HCT116 (cell line): Measurements from ENCODE around the gene ZNF660. TPM values are rescaled to one million over a fixed set of nuclear protein-coding genes. Genes with fewer than 3 reads are reported as not detected.

Experiments
- ATAC-seq: fragments of 200-7000 bp; cut with Tn5 transposase; 2 replicates; pipeline ENCODE4 v1.9.1; 2020; ENCODE audit warnings: mild to moderate bottlenecking, moderate library complexity
- BruUV-seq: library from RNA; stranded (reverse); fragments of 400-500 nt; replicated peaks from 2 replicates; lab custom pipeline; 2021; lab: Mats Ljungman, UMichigan
- CTCF ChIA-PET: fragments of 300-600 bp; sonication (Branson Sonifier 250); formaldehyde crosslinking; loops from one replicate; lab custom pipeline; 2021; ENCODE audit warnings: antibody characterized with exemption; lab: Charles Lee
- POLR2A ChIA-PET: fragments of 300-600, 350-600 bp; sonication (Branson Sonifier 250); formaldehyde crosslinking; loops from one replicate; lab custom pipeline; 2021; ENCODE audit warnings: antibody characterized with exemption; lab: Charles Lee
- RAD21 ChIA-PET, 2 experiments: fragments of 300-600 bp; sonication (Branson Sonifier 250); formaldehyde crosslinking; loops; one replicate each; lab custom pipeline; 2023; ENCODE audit warnings: low total read pairs in 2 of 2; ENCODE audit not compliant: uncharacterized antibody in 2 of 2, unreplicated experiment in 2 of 2, low non-redundant PET in 1 of 2; lab: Charles Lee
- DNase-seq: peaks from one replicate; pipeline ENCODE4 v3.0.0-alpha.2; 2010; ENCODE audit warnings: low read depth, low spot score
- H2AFZ ChIP-seq: fragments of 200-600 bp; shearing (Covaris generic), sonication (generic); 2 replicates; pipeline ENCODE4 v1.6.1; 2017; ENCODE audit warnings: low read depth, mixed run types, mixed read lengths, antibody characterized with exemption, low read length; ENCODE audit not compliant: poor library complexity, severe bottlenecking
- H3K27ac ChIP-seq: 2 replicates; pipeline ENCODE4 v1.5.1; 2012; ENCODE audit warnings: low read depth, low read length
- H3K27me3 ChIP-seq: fragments of 200-600 bp; sonication (generic); 2 replicates; pipeline ENCODE4 v1.6.1; 2016; ENCODE audit warnings: mixed run types, low read length, mixed read lengths; ENCODE audit not compliant: insufficient read depth
- H3K36me3 ChIP-seq, 2 experiments: fragments of 200-500 bp in 1 of 2; fragments of 200-600 bp in 1 of 2; sonication (Bioruptor generic) in 1 of 2; sonication (generic) in 1 of 2; 2 replicates each; pipeline versions ENCODE4 v1.5.1 to v1.6.1; 2014 to 2016; ENCODE audit warnings: low read length in 2 of 2, inconsistent platforms in 1 of 2, mixed read lengths in 1 of 2, mixed run types in 1 of 2; ENCODE audit not compliant: insufficient read depth in 2 of 2, control insufficient read depth in 1 of 2
- H3K4me1 ChIP-seq, 2 experiments: fragments of 200-600 bp in 1 of 2; sonication (generic) in 1 of 2; 2 replicates each; pipeline versions ENCODE4 v1.5.1 to v1.6.1; 2012 to 2017; ENCODE audit warnings: low read length in 2 of 2, inconsistent platforms in 1 of 2, mild to moderate bottlenecking in 1 of 2, mixed read lengths in 1 of 2, mixed run types in 1 of 2, moderate library complexity in 1 of 2; ENCODE audit not compliant: insufficient read depth in 2 of 2, control insufficient read depth in 1 of 2
- H3K4me2 ChIP-seq: fragments of 200-600 bp; sonication (generic); 2 replicates; pipeline ENCODE4 v1.6.1; 2017; ENCODE audit warnings: mixed run types, low read length, mixed read lengths
- H3K4me3 ChIP-seq, 2 experiments: fragments of 200-600 bp in 1 of 2; sonication (generic) in 1 of 2; replicated peaks in 1 of 2; 2 replicates each; pipeline ENCODE4 v1.5.1; 2011 to 2016; ENCODE audit warnings: low read length in 2 of 2, control low read depth in 1 of 2, low read depth in 1 of 2, mild to moderate bottlenecking in 1 of 2, mixed read lengths in 1 of 2, mixed run types in 1 of 2
- H3K79me2 ChIP-seq: fragments of 200-600 bp; sonication (generic); 2 replicates; pipeline ENCODE4 v1.6.1; 2017; ENCODE audit warnings: mild to moderate bottlenecking, mixed run types, low read length, moderate library complexity, mixed read lengths; ENCODE audit not compliant: insufficient read depth
- H3K9ac ChIP-seq: fragments of 200-600 bp; sonication (generic); 2 replicates; pipeline ENCODE4 v1.6.1; 2016; ENCODE audit warnings: low read length, mixed read lengths
- H3K9me2 ChIP-seq: fragments of 200-600 bp; sonication (generic), shearing (Covaris generic); 2 replicates; pipeline ENCODE4 v1.6.1; 2017; ENCODE audit warnings: mixed run types, mild to moderate bottlenecking, moderate library complexity; ENCODE audit not compliant: insufficient read depth
- H3K9me3 ChIP-seq, 2 experiments: fragments of 200-500 bp in 1 of 2; fragments of 200-600 bp in 1 of 2; sonication (Bioruptor generic) in 1 of 2; sonication (generic) in 1 of 2; 2 replicates each; pipeline ENCODE4 v1.6.1; 2014 to 2017; ENCODE audit warnings: low read length in 2 of 2, mixed read lengths in 2 of 2, inconsistent platforms in 1 of 2, low read depth in 1 of 2, mild to moderate bottlenecking in 1 of 2, mixed run types in 1 of 2, moderate library complexity in 1 of 2; ENCODE audit not compliant: control insufficient read depth in 1 of 2, insufficient read depth in 1 of 2
- H4K20me1 ChIP-seq: fragments of 200-600 bp; sonication (generic), shearing (Covaris generic); 2 replicates; pipeline ENCODE4 v1.6.1; 2017; ENCODE audit warnings: mixed run types, mild to moderate bottlenecking, moderate library complexity; ENCODE audit not compliant: insufficient read depth
- CBX3 ChIP-seq: IDR thresholded peaks from 2 replicates; pipeline ENCODE4 v1.6.1; 2012; ENCODE audit warnings: low read depth
- CEBPB ChIP-seq: IDR thresholded peaks from 2 replicates; pipeline ENCODE4 v1.6.1; 2012; ENCODE audit warnings: low read depth
- CTCF ChIP-seq, 3 experiments: fragments of 200-600 bp in 1 of 3; sonication (generic) in 1 of 3; IDR thresholded peaks in 2 of 3; conservative IDR thresholded peaks in 1 of 3; 2 replicates each; pipeline ENCODE4 v1.5.1; 2012 to 2017; ENCODE audit warnings: low read depth in 2 of 3, low read length in 2 of 3, antibody characterized with exemption in 1 of 3, borderline replicate concordance in 1 of 3, control low read depth in 1 of 3, mild to moderate bottlenecking in 1 of 3, mixed read lengths in 1 of 3, mixed run types in 1 of 3, moderate library complexity in 1 of 3; ENCODE audit not compliant: insufficient read depth in 1 of 3
- ELF1 ChIP-seq: IDR thresholded peaks from 2 replicates; pipeline ENCODE4 v1.6.1; 2012; ENCODE audit warnings: low read depth, borderline replicate concordance
- EZH2 ChIP-seq: fragments of 200-600 bp; sonication (generic); IDR thresholded peaks from 2 replicates; pipeline ENCODE4 v1.6.1; 2017; ENCODE audit warnings: antibody characterized with exemption, mixed run types
- EZH2phosphoT487 ChIP-seq: fragments of 200-600 bp; IDR thresholded peaks from 2 replicates; pipeline ENCODE4 v1.6.1; 2018; ENCODE audit warnings: antibody characterized with exemption, borderline replicate concordance
- FOSL1 ChIP-seq: IDR thresholded peaks from 2 replicates; pipeline ENCODE4 v1.6.1; 2012; ENCODE audit warnings: low read depth
- JUND ChIP-seq: IDR thresholded peaks from 2 replicates; pipeline ENCODE4 v1.6.1; 2012
- POLR2A ChIP-seq: IDR thresholded peaks from 2 replicates; pipeline ENCODE4 v1.7.0; 2011; ENCODE audit warnings: borderline replicate concordance; ENCODE audit not compliant: insufficient read depth, insufficient read length; ENCODE audit errors: extremely low read depth
- POLR2AphosphoS5 ChIP-seq: IDR thresholded peaks from 2 replicates; pipeline ENCODE4 v1.6.1; 2011; ENCODE audit warnings: mild to moderate bottlenecking, low read depth, low read length, moderate library complexity
- RAD21 ChIP-seq: IDR thresholded peaks from 2 replicates; pipeline ENCODE4 v1.6.1; 2012; ENCODE audit warnings: low read depth, mild to moderate bottlenecking
- REST ChIP-seq: IDR thresholded peaks from 2 replicates; pipeline ENCODE4 v1.6.1; 2012; ENCODE audit warnings: low read depth
- SIN3A ChIP-seq: IDR thresholded peaks from 2 replicates; pipeline ENCODE4 v1.6.1; 2012; ENCODE audit warnings: low read depth
- SP1 ChIP-seq: IDR thresholded peaks from 2 replicates; pipeline ENCODE4 v1.6.1; 2012; ENCODE audit warnings: low read depth
- YY1 ChIP-seq: IDR thresholded peaks from 2 replicates; pipeline ENCODE4 v1.6.1; 2011; ENCODE audit warnings: low read length, low read depth, moderate library complexity, mild to moderate bottlenecking; ENCODE audit not compliant: insufficient replicate concordance; ENCODE audit errors: extremely low read depth
- ZBTB33 ChIP-seq: IDR thresholded peaks from 2 replicates; pipeline ENCODE4 v1.6.1; 2011; ENCODE audit warnings: mild to moderate bottlenecking, low read length, moderate library complexity; ENCODE audit not compliant: insufficient replicate concordance; ENCODE audit errors: extremely low read depth
- ZFX ChIP-seq: fragments of 450-650 bp; IDR thresholded peaks from 2 replicates; pipeline ENCODE4 v1.6.1; 2017
- ZNF274 ChIP-seq: fragments of 200-500 bp; sonication (Bioruptor generic); IDR thresholded peaks from 2 replicates; pipeline ENCODE4 v1.6.1; 2014; ENCODE audit warnings: mild to moderate bottlenecking, low read depth, low read length, inconsistent platforms
- intact Hi-C: fragments of 100-400 bp; cut with micrococcal nuclease; formaldehyde crosslinking; loops from 2 replicates; pipeline ENCODE4 v1.10.0; 2022
- total RNA-seq: library from RNA; stranded (reverse); gene quantifications from one replicate; pipeline ENCODE4 v1.2.1, GENCODE V29; 2021; ENCODE audit not compliant: unreplicated experiment

The ZNF660 gene
- total RNA-seq, 1 experiment from 2014 or later: not detected

GRCh38 chr3:44647771-44648170 lies 63.0 kb downstream of the ZNF660 start:
- ATAC-seq (no peak), DNase-seq (no peak)
- intact Hi-C loops: loop anchor here (1.0 to 10.0 kb wide), 2 partner anchors 22 to 267 kb away; partner anchors contain the start of gene ZNF197
- CTCF ChIA-PET: no interaction called here
- TF ChIP-seq POLR2A (no peak), JUND (no peak), EZH2 (no peak), POLR2AphosphoS5 (no peak), CEBPB (no peak), YY1 (no peak), ELF1 (no peak), CTCF (IDR thresholded peaks at IDR 0.05 in 2 of 3, conservative IDR thresholded peaks at IDR 0.05 in 1 of 3; ENCODE audit: borderline replicate concordance in 1 of 3, insufficient read depth in 1 of 3, low read depth in 2 of 3, low read length in 2 of 3) (no peak), FOSL1 (no peak), REST (no peak), EZH2phosphoT487 (no peak), CBX3 (no peak), RAD21 (no peak), ZBTB33 (no peak), ZFX (no peak), ZNF274 (no peak), SP1 (no peak), SIN3A (no peak)
- no TSS peak for BruUV-seq
- no peak overlapping the region for H3K9ac ChIP-seq
- POLR2A ChIA-PET: interaction anchor here (1.2 kb wide), 1 partner anchor 23 kb away, joined by 5 read pairs; the partner anchor contains the start of gene ZNF197
- RAD21 ChIA-PET: no interaction called here
- peak overlapping the region; percentile 96 to 98 for H3K4me3 ChIP-seq
- H3K36me3 ChIP-seq: peaks cover 20 to 28% of the 10 kb centered on the region in 2 experiments
- H3K79me2 ChIP-seq: peaks cover 25% of the 10 kb centered on the region
- H3K4me1 ChIP-seq: peaks cover 4 to 9% of the 10 kb centered on the region in 2 experiments; a peak in 2 of 4 replicates
- peak overlapping the region; percentile 87 for H3K4me2 ChIP-seq
- no peaks in the 10 kb centered on the region for H3K27me3 ChIP-seq
- peak overlapping the region; percentile 64 for H2AFZ ChIP-seq
- no peaks in the 10 kb centered on the region for H4K20me1 ChIP-seq
- no peak overlapping the region for H3K27ac ChIP-seq
- peaks cover 11 to 12% of the 10 kb centered on the region in 2 experiments; a peak in 3 of 4 replicates for H3K9me3 ChIP-seq
- no peaks in the 10 kb centered on the region for H3K9me2 ChIP-seq
